Testis (tissue), 3 donors: ENCODE measurements around the gene SAC3D1. TPM values are rescaled to one million over a fixed set of nuclear protein-coding genes. Genes with fewer than 3 reads are reported as not detected.

ENCODE experiments used
- DNase-seq: peaks from one replicate; pipeline ENCODE4 v3.0.0-alpha.2; 2019
- H3K27ac ChIP-seq, 2 donors: fragments of 200-600 bp; sonication (generic); one replicate each; pipeline ENCODE4 v1.5.1; 2019
- H3K27me3 ChIP-seq: fragments of 200-600 bp; sonication (generic); one replicate; pipeline ENCODE4 v1.5.1; 2019
- H3K36me3 ChIP-seq: fragments of 200-600 bp; sonication (generic); one replicate; pipeline ENCODE4 v1.5.1; 2017; ENCODE audit warnings: low read depth; ENCODE audit errors: missing control alignments
- H3K4me1 ChIP-seq: fragments of 200-600 bp; sonication (generic); one replicate; pipeline ENCODE4 v1.5.1; 2019
- H3K4me3 ChIP-seq, 2 donors: fragments of 200-600 bp; sonication (generic); one replicate each; pipeline ENCODE4 v1.5.1; 2017 to 2019
- H3K9me3 ChIP-seq: fragments of 200-600 bp; sonication (generic); one replicate; pipeline ENCODE4 v1.5.1; 2017
- POLR2A ChIP-seq: fragments of 450-650 bp; IDR thresholded peaks from one replicate; pipeline ENCODE4 v1.6.1; 2017; ENCODE audit warnings: antibody characterized with exemption, mild to moderate bottlenecking, moderate library complexity
- WGBS, 2 donors: methylation state at CpG; one replicate each; pipeline ENCODE4 v1.1.5; 2018; 5-methylcytosine and 5-hydroxymethylcytosine counted together
- intact Hi-C: fragments of 100-400 bp; cut with DNase I; formaldehyde crosslinking; loops from one replicate; pipeline ENCODE4 v1.15.1; 2023; ENCODE audit warnings: low total_unique reads
- polyA plus RNA-seq: library from polyadenylated mRNA; stranded (reverse); fragments of 350-450 nt; fragmentation: Illumina TruSeq; extraction: RNeasy Lipid Tissue Mini Kit (QIAGEN cat#74804); gene quantifications from one replicate; pipeline ENCODE4 v1.2.3, GENCODE V29; 2014; ENCODE audit warnings: low read depth, low replicate concordance; ENCODE audit not compliant: insufficient read depth
- total RNA-seq, 2 donors: library from RNA; depleted of rRNA; stranded (reverse); fragments of >200 nt; gene quantifications; one replicate each; pipeline ENCODE4 v1.2.3, GENCODE V29; 2016
- TF ChIP-seq, protein P1 (sequence below), 3 experiments: fragments of 450-650 bp in 2 of 3; fragments of 200-600 bp in 1 of 3; sonication (generic) in 1 of 3; IDR thresholded peaks; one replicate each; pipeline ENCODE4 v1.5.1; 2016 to 2019; ENCODE audit warnings: antibody characterized with exemption in 3 of 3, mild to moderate bottlenecking in 2 of 3, moderate library complexity in 1 of 3

Gene SAC3D1
- total and polyA plus RNA-seq, 3 donors from 2014 or later, result 40.5 to 63.5 (median 41.0) TPM

DNA sequence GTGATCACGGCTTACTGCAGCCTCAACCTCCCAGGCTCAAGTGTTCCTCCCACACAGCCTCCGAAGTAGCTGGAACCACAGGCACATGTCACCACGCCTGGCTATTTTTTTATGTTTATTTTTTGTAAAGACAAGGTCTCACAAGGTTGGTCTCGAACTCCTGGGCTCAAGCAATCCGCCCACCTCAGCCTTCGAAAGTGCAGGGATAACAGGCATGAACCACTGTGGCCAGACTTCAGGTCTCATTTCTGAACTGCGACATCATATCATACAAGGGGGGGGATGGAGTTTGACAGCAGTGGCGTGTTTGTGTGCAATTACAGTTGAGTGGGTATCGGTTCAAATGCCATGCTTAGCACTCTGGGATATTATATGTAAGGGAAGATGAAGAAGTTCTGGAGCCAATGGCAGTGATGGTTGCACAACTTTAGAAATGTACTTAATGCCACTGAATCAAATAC, 10.4 kb downstream of the SAC3D1 start:
- no peak overlapping the region for H3K27ac ChIP-seq
- H3K9me3 ChIP-seq, result no peaks in the 10 kb centered on the region
- intact Hi-C loops, result no loop called here
- no peaks in the 10 kb centered on the region for H3K27me3 ChIP-seq
- no peak for DNase-seq
- peaks cover 6% of the 10 kb centered on the region for H3K4me1 ChIP-seq
- H3K36me3 ChIP-seq, result no peaks in the 10 kb centered on the region
- WGBS, 2 donors, result 80 to 86% methylated on average over 9 of the region's 9 CpGs
- TF ChIP-seq, protein P1, sequence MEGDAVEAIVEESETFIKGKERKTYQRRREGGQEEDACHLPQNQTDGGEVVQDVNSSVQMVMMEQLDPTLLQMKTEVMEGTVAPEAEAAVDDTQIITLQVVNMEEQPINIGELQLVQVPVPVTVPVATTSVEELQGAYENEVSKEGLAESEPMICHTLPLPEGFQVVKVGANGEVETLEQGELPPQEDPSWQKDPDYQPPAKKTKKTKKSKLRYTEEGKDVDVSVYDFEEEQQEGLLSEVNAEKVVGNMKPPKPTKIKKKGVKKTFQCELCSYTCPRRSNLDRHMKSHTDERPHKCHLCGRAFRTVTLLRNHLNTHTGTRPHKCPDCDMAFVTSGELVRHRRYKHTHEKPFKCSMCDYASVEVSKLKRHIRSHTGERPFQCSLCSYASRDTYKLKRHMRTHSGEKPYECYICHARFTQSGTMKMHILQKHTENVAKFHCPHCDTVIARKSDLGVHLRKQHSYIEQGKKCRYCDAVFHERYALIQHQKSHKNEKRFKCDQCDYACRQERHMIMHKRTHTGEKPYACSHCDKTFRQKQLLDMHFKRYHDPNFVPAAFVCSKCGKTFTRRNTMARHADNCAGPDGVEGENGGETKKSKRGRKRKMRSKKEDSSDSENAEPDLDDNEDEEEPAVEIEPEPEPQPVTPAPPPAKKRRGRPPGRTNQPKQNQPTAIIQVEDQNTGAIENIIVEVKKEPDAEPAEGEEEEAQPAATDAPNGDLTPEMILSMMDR (IDR thresholded peaks at IDR 0.05), result no peak
- no peak for TF ChIP-seq POLR2A
- H3K4me3 ChIP-seq, result no peak overlapping the region

DNA sequence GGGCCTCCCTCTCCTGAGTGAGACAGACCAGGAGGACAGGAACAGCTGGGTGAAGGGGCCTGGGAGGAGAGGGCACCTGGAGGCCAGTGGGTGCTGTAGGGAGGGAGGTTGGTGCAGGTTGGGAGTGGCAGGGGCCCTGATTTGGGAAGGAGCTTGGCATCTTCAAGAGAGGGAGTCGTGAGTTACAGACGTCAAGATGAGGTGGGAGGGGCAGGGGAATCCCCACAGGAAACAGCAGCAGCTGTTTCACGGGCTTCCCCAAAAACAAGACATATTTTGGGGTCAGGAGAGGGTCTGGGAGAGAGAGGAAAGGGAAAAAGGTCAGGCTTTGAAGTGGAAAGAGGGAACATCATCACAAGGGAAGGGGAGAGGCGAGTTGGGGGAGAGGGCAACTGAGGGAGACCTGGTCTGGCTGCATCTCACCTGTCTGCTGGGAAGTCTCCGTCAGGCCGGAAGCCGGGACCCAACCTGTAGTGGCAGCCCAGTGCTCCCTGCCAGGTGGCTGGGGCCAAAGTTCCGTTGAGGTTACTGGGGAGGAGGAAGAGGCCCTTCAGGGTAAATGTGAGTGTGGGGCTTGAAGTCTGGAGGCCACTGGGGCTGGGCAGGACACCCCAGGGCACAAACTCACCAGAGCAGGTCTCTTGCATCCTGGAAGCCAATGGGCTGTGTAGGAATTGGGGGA, 13.0 kb downstream of the SAC3D1 start:
- TF ChIP-seq, protein P1 (IDR thresholded peaks at IDR 0.05), result no peak
- TF ChIP-seq POLR2A, result no peak
- H3K27me3 ChIP-seq, result no peaks in the 10 kb centered on the region
- H3K36me3 ChIP-seq, result no peaks in the 10 kb centered on the region
- no peak for DNase-seq
- intact Hi-C loops, result no loop called here
- H3K4me1 ChIP-seq, result no peaks in the 10 kb centered on the region
- H3K4me3 ChIP-seq, result no peak overlapping the region
- H3K27ac ChIP-seq, result no peak overlapping the region
- WGBS, 2 donors, result 55 to 57% methylated on average over 8 of the region's 8 CpGs
- H3K9me3 ChIP-seq, result no peaks in the 10 kb centered on the region

DNA sequence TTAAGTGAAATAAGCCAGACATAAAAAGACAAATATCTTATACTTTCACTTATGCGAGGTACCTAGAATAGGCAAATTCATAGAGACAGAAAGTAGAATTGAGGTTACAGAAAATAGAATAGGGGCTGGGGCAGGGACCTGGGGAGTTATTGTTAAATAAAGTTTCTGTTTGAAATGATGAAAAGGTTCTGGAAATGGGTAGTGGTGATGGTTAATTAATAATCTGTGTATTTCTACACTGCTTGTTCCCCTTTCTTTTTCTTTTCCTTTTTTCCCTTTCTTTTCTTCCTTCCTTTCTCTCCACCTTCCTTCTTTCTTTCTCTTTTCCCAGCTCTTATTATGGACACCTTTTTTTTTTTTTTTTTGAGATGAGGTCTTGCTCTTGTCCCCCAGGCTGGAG, 14.5 kb downstream of the SAC3D1 start:
- WGBS, 2 donors, result 89 to 95% methylated on average over 1 of the region's 1 CpG
- Histone ChIP-seq H3K27me3 (no peaks in the 10 kb centered on the region), H3K4me3 (no peak overlapping the region), H3K4me1 (no peaks in the 10 kb centered on the region), H3K36me3 (no peaks in the 10 kb centered on the region), H3K27ac (no peak overlapping the region), H3K9me3 (no peaks in the 10 kb centered on the region)
- intact Hi-C loops, result no loop called here
- no peak for DNase-seq
- TF ChIP-seq POLR2A, result no peak
- TF ChIP-seq, protein P1 (IDR thresholded peaks at IDR 0.05), result no peak

DNA sequence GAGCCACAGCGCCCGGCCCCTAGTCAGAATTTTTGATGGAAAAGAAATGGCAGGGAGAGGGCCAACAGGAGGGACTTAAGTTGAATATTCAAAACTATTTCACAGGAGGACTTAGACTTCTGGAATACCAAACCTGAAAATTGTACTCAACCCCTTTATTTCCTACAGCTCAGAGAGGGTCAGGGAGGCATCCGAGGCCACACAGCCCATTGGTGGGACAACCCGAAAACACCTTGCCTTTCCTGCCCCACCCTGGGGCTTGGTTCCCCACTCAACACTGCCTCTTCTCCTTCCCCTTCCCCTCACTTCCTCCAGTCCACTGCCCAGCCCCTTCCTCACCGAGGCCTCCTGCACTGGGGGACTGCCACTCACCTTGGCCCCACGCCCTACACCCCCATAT, 16.0 kb downstream of the SAC3D1 start:
- H3K27ac ChIP-seq, result no peak overlapping the region
- H3K27me3 ChIP-seq, result no peaks in the 10 kb centered on the region
- no peak for TF ChIP-seq POLR2A
- TF ChIP-seq, protein P1 (IDR thresholded peaks at IDR 0.05), result no peak
- intact Hi-C loops, result no loop called here
- H3K4me1 ChIP-seq, result no peaks in the 10 kb centered on the region
- no peak overlapping the region for H3K4me3 ChIP-seq
- WGBS, 2 donors, result 93 to 94% methylated on average over 6 of the region's 6 CpGs
- no peaks in the 10 kb centered on the region for H3K9me3 ChIP-seq
- DNase-seq, result no peak
- H3K36me3 ChIP-seq, result no peaks in the 10 kb centered on the region

DNA sequence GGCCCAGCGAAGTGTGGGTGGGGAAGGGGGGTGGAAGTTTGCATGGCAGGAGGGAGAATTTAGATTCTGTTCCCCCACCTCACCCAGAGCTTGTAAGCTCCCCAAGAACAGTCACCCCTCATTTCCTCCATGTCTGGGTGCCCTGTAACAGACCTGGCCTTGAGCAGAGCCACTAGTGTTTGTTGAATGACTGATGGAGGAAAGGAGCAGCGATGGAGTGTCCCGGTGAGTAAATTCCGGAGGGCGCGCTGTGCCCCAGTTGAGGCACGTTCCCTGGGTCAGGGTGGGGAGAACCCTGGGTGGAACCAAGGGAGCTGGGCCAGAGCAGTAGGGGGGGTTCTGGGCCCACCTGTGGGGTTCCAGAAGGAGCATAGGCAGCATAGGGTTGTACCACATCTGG, 16.5 kb downstream of the SAC3D1 start:
- H3K9me3 ChIP-seq, result no peaks in the 10 kb centered on the region
- intact Hi-C loops, result no loop called here
- H3K4me1 ChIP-seq, result no peaks in the 10 kb centered on the region
- TF ChIP-seq POLR2A, result no peak
- TF ChIP-seq, protein P1 (IDR thresholded peaks at IDR 0.05), result no peak
- no peaks in the 10 kb centered on the region for H3K27me3 ChIP-seq
- no peak overlapping the region for H3K4me3 ChIP-seq
- no peak overlapping the region for H3K27ac ChIP-seq
- WGBS, 2 donors, result 94 to 100% methylated on average over 4 to 7 of the region's 7 CpGs
- no peak for DNase-seq
- H3K36me3 ChIP-seq, result no peaks in the 10 kb centered on the region
